PFSK-1 (cell line): ENCODE data around the gene PPP1R7.

Experiments
- FOXP2 ChIP-seq: optimal IDR thresholded peaks from 2 replicates; pipeline ENCODE3; 2011; ENCODE audit warnings: borderline replicate concordance, control low read depth, inconsistent platforms; ENCODE audit not compliant: insufficient read depth; ENCODE audit errors: extremely low read length, extremely low read depth
- POLR2AphosphoS5 ChIP-seq: IDR thresholded peaks from 2 replicates; pipeline ENCODE4 v1.6.1; 2012; ENCODE audit warnings: low read depth, mild to moderate bottlenecking, control low read depth, low read length, moderate library complexity
- REST ChIP-seq, 2 experiments: IDR thresholded peaks; 2 replicates each; pipeline versions ENCODE4 v1.6.1 to v1.8.0; 2011 to 2012; ENCODE audit warnings: low read depth in 2 of 2, low read length in 2 of 2, control low read depth in 1 of 2, inconsistent platforms in 1 of 2, mild to moderate bottlenecking in 1 of 2, moderate library complexity in 1 of 2; ENCODE audit not compliant: insufficient read depth in 1 of 2
- SIN3A ChIP-seq: IDR thresholded peaks from 2 replicates; pipeline ENCODE4 v1.6.1; 2012; ENCODE audit warnings: mild to moderate bottlenecking, low read length, moderate library complexity, borderline replicate concordance; ENCODE audit not compliant: insufficient read depth
- TAF1 ChIP-seq: IDR thresholded peaks from 2 replicates; pipeline ENCODE4 v1.6.1; 2012; ENCODE audit warnings: low read length, control low read depth, borderline replicate concordance; ENCODE audit not compliant: insufficient read depth

The PPP1R7 gene

GRCh38 chr2:241132538-241133435, 17.5 kb upstream of the PPP1R7 start:
- TF ChIP-seq REST (IDR thresholded peaks at IDR 0.05; ENCODE audit: insufficient read depth in 1 of 2, low read depth in 2 of 2, low read length in 2 of 2), result no peak
- no peak for TF ChIP-seq SIN3A

- TF ChIP-seq FOXP2, result no peak
- TF ChIP-seq SIN3A, result no peak
- TF ChIP-seq POLR2AphosphoS5, result no peak
- no peak for TF ChIP-seq TAF1
- no peak for TF ChIP-seq REST (IDR thresholded peaks at IDR 0.05; ENCODE audit: insufficient read depth in 1 of 2, low read depth in 2 of 2, low read length in 2 of 2)
Measured at GRCh38 chr2:241133436-241133820, 16.8 kb upstream of the PPP1R7 start.

GRCh38 chr2:241134711-241135110, 15.6 kb upstream of the PPP1R7 start:
- TF ChIP-seq POLR2AphosphoS5 (no peak), TAF1 (no peak), SIN3A (no peak), FOXP2 (no peak), REST (IDR thresholded peaks at IDR 0.05; ENCODE audit: insufficient read depth in 1 of 2, low read depth in 2 of 2, low read length in 2 of 2) (no peak)

DNA sequence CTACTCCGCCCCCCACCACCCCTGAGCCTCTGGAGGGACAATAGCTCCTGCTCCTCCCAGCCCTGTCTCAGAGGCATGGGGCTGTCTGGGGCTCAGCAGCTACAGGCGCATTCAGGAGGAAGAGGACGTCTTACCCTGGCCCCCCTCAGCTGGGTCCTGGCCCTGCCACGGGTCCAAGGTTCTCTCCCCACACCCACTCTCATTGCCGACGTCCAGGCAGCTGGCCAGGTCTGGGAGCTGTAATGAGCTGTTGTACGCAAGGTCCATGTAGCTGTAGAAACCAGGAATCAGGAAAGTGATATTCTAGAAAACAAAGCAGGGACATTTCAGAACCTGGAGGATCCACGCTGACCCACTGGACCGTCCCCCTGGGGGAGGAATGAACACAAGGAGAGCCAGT, 14.5 kb upstream of the PPP1R7 start:
- no peak for TF ChIP-seq FOXP2

GRCh38 chr2:241136191-241136590, 14.1 kb upstream of the PPP1R7 start:
- TF ChIP-seq SIN3A (no peak), REST (IDR thresholded peaks at IDR 0.05; ENCODE audit: insufficient read depth in 1 of 2, low read depth in 2 of 2, low read length in 2 of 2) (no peak), POLR2AphosphoS5 (no peak), TAF1 (no peak), FOXP2 (no peak)
